GM12878 (cell line): ENCODE results near the gene PRKAG2. TPM values are rescaled to one million over a fixed set of nuclear protein-coding genes. Genes with fewer than 3 reads are reported as not detected.

Source experiments
- ATAC-seq: fragments of 200-7000 bp; cut with Tn5 transposase; 3 replicates; pipeline ENCODE4 v1.9.1; 2020; ENCODE audit warnings: mild to moderate bottlenecking, moderate library complexity
- BruUV-seq: library from RNA; stranded (reverse); fragments of 400-500 nt; replicated peaks from 2 replicates; lab custom pipeline; 2021; lab: Mats Ljungman, UMichigan
- CTCF ChIA-PET: fragments of 300-600 bp; sonication (Branson Sonifier 250); formaldehyde crosslinking; extraction: SDS; loops from one replicate; lab custom pipeline; 2021; ENCODE audit warnings: inconsistent platforms; lab: Yijun Ruan, JAX
- POLR2A ChIA-PET: fragments of 350-600 bp; formaldehyde crosslinking; extraction: SDS; loops from one replicate; lab custom pipeline; 2021; ENCODE audit warnings: inconsistent platforms; lab: Charles Lee
- RAD21 ChIA-PET: fragments of 300-600 bp; sonication (Branson Sonifier 250); formaldehyde crosslinking; loops from one replicate; lab custom pipeline; 2023; ENCODE audit warnings: antibody characterized with exemption; ENCODE audit not compliant: unreplicated experiment; lab: Charles Lee
- SMC1A ChIA-PET: fragments of 300-600 bp; sonication (Branson Sonifier 250); formaldehyde crosslinking; loops from one replicate; lab custom pipeline; 2023; ENCODE audit not compliant: unreplicated experiment, uncharacterized antibody; lab: Charles Lee
- DNase-seq: peaks from one replicate; pipeline ENCODE4 v3.0.0-alpha.2; 2011; ENCODE audit warnings: low read depth, low spot score
- FAIRE-seq: peaks from 3 replicates; lab custom pipeline; 2011; peaks lifted over from hg19 to GRCh38; lab: Jason Lieb, UNC
- H2AFZ ChIP-seq: 2 replicates; pipeline ENCODE4 v1.6.0; 2011; ENCODE audit warnings: low read depth, low read length, control low read depth; ENCODE audit not compliant: control insufficient read depth
- H3K27ac ChIP-seq: 2 replicates; pipeline ENCODE4 v1.5.1; 2011; ENCODE audit warnings: control low read depth; ENCODE audit not compliant: control insufficient read depth, insufficient read depth
- H3K27me3 ChIP-seq, 2 experiments: replicated peaks in 1 of 2; 2 replicates each; pipeline versions ENCODE4 v1.6.0 to v1.6.1; 2011; ENCODE audit warnings: low read length in 1 of 2; ENCODE audit not compliant: control insufficient read depth in 2 of 2, insufficient read depth in 2 of 2
- H3K36me3 ChIP-seq, 2 experiments: 2 replicates each; pipeline ENCODE4 v1.5.1; 2011; ENCODE audit warnings: low read length in 1 of 2; ENCODE audit not compliant: control insufficient read depth in 2 of 2, insufficient read depth in 2 of 2
- H3K4me1 ChIP-seq: 2 replicates; pipeline ENCODE4 v1.6.1; 2011; ENCODE audit warnings: mild to moderate bottlenecking, low read length, moderate library complexity, mixed read lengths; ENCODE audit not compliant: control insufficient read depth, insufficient read depth
- H3K4me2 ChIP-seq: 2 replicates; pipeline ENCODE4 v1.6.0; 2011; ENCODE audit warnings: control low read depth; ENCODE audit not compliant: control insufficient read depth, insufficient read depth
- H3K4me3 ChIP-seq: fragments of 200-600 bp; sonication (generic); 2 replicates; pipeline ENCODE4 v1.5.1; 2016
- H3K79me2 ChIP-seq: 2 replicates; pipeline ENCODE4 v1.6.0; 2011; ENCODE audit warnings: low read length; ENCODE audit not compliant: control insufficient read depth, insufficient read depth
- H3K9ac ChIP-seq: 2 replicates; pipeline ENCODE4 v1.8.0; 2011; ENCODE audit warnings: low read length, control low read depth, mixed read lengths; ENCODE audit not compliant: control insufficient read depth, insufficient read depth
- H3K9me3 ChIP-seq: replicated peaks from 3 replicates; pipeline ENCODE4 v1.5.1; 2011; ENCODE audit warnings: mild to moderate bottlenecking, low read length; ENCODE audit not compliant: control insufficient read depth, insufficient read depth
- H4K20me1 ChIP-seq: 2 replicates; pipeline ENCODE4 v1.6.0; 2011; ENCODE audit not compliant: control insufficient read depth, insufficient read depth
- EP300 ChIP-seq, 2 experiments: fragments of 150-350 bp in 1 of 2; IDR thresholded peaks; 2 replicates each; pipeline ENCODE4 v1.6.1; 2011 to 2012; ENCODE audit warnings: low read depth in 2 of 2, low read length in 2 of 2, borderline replicate concordance in 1 of 2, improper control_type of control experiment in 1 of 2, inconsistent platforms in 1 of 2; ENCODE audit not compliant: control insufficient read depth in 1 of 2
- SMAD1 ChIP-seq: fragments of 450-650 bp; IDR thresholded peaks from 2 replicates; pipeline ENCODE4 v1.6.1; 2018; ENCODE audit warnings: mild to moderate bottlenecking, low read depth; ENCODE audit not compliant: partially characterized antibody
- whole genome bisulfite sequencing: methylation state at CpG from one replicate; pipeline ENCODE4 v1.1.6; 2016; ENCODE audit warnings: low lambda C conversion rate; ENCODE audit not compliant: insufficient replicate concordance, insufficient coverage; ENCODE audit errors: missing lambda C conversion rate; 5-methylcytosine and 5-hydroxymethylcytosine counted together
- in situ Hi-C: fragments of 300-500 bp; cut with MboI; formaldehyde crosslinking; loops from 9 replicates; pipeline ENCODE4 v1.14.3; 2018; ENCODE audit warnings: mixed read lengths
- intact Hi-C: fragments of 100-400 bp; cut with micrococcal nuclease; formaldehyde crosslinking; loops from one replicate; pipeline ENCODE4 v1.14.2; 2022; ENCODE audit not compliant: unreplicated experiment
- polyA plus RNA-seq, 11 experiments: library from polyadenylated mRNA; depleted of rRNA in 4 of 11; unstranded in 6 of 11; stranded (reverse) in 5 of 11; fragments of >200 nt; fragmentation: Nextera tagmentation in 4 of 11; fragmentation: Illumina TruSeq in 1 of 11; extraction: Ambion mirVana in 4 of 11; extraction: Trizol in 1 of 11; gene quantifications; 1 replicate in 1 of 11; 2 replicates in 10 of 11; pipeline versions ENCODE4 v1.2.1 to v1.2.3, GENCODE V29; 2011 to 2016; ENCODE audit warnings: inconsistent platforms in 2 of 11, missing spikeins in 2 of 11, low read depth in 1 of 11
- total RNA-seq, 4 experiments: library from RNA; depleted of rRNA in 3 of 4; stranded (reverse); fragments of >200 nt in 3 of 4; fragmentation: Illumina TruSeq in 1 of 4; extraction: Trizol in 1 of 4; gene quantifications; 2 replicates each; pipeline versions ENCODE4 v1.2.1 to v1.2.3, GENCODE V29; 2013 to 2021
- TF ChIP-seq, protein P1 (sequence below): IDR thresholded peaks from 2 replicates; pipeline ENCODE4 v1.6.1; 2012; ENCODE audit warnings: low read depth, low read length, improper control_type of control experiment
- TF ChIP-seq, protein P2 (sequence below): IDR thresholded peaks from 2 replicates; pipeline ENCODE4 v1.6.1; 2012; ENCODE audit warnings: low read depth, low read length, improper control_type of control experiment

Gene PRKAG2
- total and polyA plus RNA-seq, 10 of the 15 experiments (the other 5 are each of a cell fraction or from before 2014, with no cell fraction given): 3.4 to 8.9 (median 6.8) TPM

DNA sequence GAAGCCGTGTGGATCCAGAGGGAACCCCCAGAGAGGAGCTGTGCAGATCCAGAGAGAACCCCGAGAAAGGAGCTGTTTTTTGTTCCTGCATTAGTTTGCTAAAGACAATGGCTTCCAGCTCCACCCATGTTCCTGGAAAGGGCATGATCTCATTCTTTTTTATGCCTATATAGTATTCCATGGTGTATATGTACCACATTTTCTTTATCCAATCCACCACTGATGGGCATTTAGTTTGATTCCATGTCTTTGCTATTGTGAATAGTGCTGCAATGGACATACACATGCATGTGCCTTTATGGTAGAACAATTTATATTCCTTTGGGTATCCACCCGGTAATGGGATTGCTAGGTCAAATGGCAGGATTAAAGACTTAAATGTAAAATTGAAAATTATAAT, 261.9 kb downstream of the PRKAG2 start (continued):
- no peak for TF ChIP-seq SMAD1
- TF ChIP-seq, all 136 proteins: peak for 0

DNA sequence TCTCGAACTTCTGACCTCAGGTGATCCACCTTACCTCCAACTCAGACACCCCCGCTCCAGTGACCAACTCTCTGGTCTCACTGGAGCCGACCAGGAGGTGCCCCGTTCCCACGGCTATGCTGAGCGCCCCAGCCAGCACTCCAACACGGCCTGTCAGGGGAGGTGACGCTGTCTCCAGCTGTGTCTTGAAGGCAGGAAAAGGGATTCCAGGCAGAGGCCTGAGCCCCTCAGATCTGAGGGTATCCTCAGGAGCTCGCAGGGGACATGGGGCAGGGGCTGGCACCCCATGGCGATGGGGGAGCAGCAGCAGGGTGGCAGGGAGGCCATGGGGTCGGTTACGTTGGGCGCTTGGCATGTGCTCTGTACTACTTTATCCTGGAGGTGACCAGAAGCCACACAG, 262.9 kb downstream of the PRKAG2 start:
- RAD21 ChIA-PET: no interaction called here
- Histone ChIP-seq H3K4me3 (no peak overlapping the region), H3K9ac (no peak overlapping the region), H4K20me1 (no peaks in the 10 kb centered on the region), H3K9me3 (no peaks in the 10 kb centered on the region), H3K4me1 (no peaks in the 10 kb centered on the region), H3K27ac (no peak overlapping the region), H3K36me3 (no peaks in the 10 kb centered on the region), H3K27me3 (no peaks in the 10 kb centered on the region), H3K79me2 (no peaks in the 10 kb centered on the region), H3K4me2 (no peak overlapping the region), H2AFZ (no peak overlapping the region)
- WGBS: 88% methylated on average over 13 of the region's 13 CpGs
- FAIRE-seq (no peak), ATAC-seq (no peak), DNase-seq (no peak)
- SMC1A ChIA-PET: no interaction called here
- BruUV-seq: no TSS peak
- POLR2A ChIA-PET: no interaction called here
- intact Hi-C loops: no loop called here
- TF ChIP-seq, protein P1, sequence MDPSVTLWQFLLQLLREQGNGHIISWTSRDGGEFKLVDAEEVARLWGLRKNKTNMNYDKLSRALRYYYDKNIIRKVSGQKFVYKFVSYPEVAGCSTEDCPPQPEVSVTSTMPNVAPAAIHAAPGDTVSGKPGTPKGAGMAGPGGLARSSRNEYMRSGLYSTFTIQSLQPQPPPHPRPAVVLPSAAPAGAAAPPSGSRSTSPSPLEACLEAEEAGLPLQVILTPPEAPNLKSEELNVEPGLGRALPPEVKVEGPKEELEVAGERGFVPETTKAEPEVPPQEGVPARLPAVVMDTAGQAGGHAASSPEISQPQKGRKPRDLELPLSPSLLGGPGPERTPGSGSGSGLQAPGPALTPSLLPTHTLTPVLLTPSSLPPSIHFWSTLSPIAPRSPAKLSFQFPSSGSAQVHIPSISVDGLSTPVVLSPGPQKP: no peak
- TF ChIP-seq, protein P2, sequence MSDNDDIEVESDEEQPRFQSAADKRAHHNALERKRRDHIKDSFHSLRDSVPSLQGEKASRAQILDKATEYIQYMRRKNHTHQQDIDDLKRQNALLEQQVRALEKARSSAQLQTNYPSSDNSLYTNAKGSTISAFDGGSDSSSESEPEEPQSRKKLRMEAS: no peak
- no peak for TF ChIP-seq EP300 (IDR thresholded peaks at IDR 0.05; ENCODE audit: borderline replicate concordance in 1 of 2, control insufficient read depth in 1 of 2, low read depth in 2 of 2, low read length in 2 of 2)
- CTCF ChIA-PET: no interaction called here
- in situ Hi-C loops: no loop called here
